SK-N-SH treated with all-trans-retinoic acid at 6 μM for 48 hours (cell line): ENCODE data around the gene TMEM40.
"Not testable (repeated sequence)": the region's sequence is repeated elsewhere in the genome, so short reads cannot be mapped to it uniquely, and the experiment has no call there.

Experiments used
- BACH2 ChIP-seq: fragments of 250-450 bp; sonication (Bioruptor Pico); IDR thresholded peaks from 2 replicates; pipeline ENCODE4 v1.9.0; 2021; ENCODE audit warnings: mild to moderate bottlenecking, borderline replicate concordance
- CSRNP3 ChIP-seq: fragments of 250-450 bp; sonication (Bioruptor Pico); IDR thresholded peaks from 2 replicates; pipeline ENCODE4 v1.5.1; 2021; ENCODE audit warnings: mild to moderate bottlenecking, moderate library complexity
- GLIS3 ChIP-seq: fragments of 250-450 bp; sonication (Bioruptor Pico); IDR thresholded peaks from 2 replicates; pipeline ENCODE4 v1.5.0; 2020; ENCODE audit warnings: mild to moderate bottlenecking, moderate library complexity
- OSR1 ChIP-seq: fragments of 250-450 bp; sonication (Bioruptor Pico); IDR thresholded peaks from 2 replicates; pipeline ENCODE4 v1.8.0; 2022; ENCODE audit warnings: moderate library complexity, mild to moderate bottlenecking, inconsistent platforms
- RARB ChIP-seq: fragments of 250-450 bp; sonication (Bioruptor Pico); IDR thresholded peaks from 2 replicates; pipeline ENCODE4 v1.8.0; 2021; ENCODE audit warnings: mild to moderate bottlenecking, moderate library complexity
- TOX ChIP-seq: fragments of 250-450 bp; sonication (Bioruptor Pico); IDR thresholded peaks from 2 replicates; pipeline ENCODE4 v1.8.0; 2021; ENCODE audit warnings: mild to moderate bottlenecking, moderate library complexity, borderline replicate concordance
- ZFP3 ChIP-seq: fragments of 250-450 bp; sonication (Bioruptor Pico); IDR thresholded peaks from 2 replicates; pipeline ENCODE4 v1.5.0; 2020; ENCODE audit warnings: mild to moderate bottlenecking, moderate library complexity
- ZNF565 ChIP-seq: fragments of 450-650 bp; formaldehyde crosslinking; conservative IDR thresholded peaks from 2 replicates; pipeline ENCODE4 v1.5.0; 2020; ENCODE audit warnings: low read depth, mild to moderate bottlenecking, moderate library complexity
- TF ChIP-seq, protein P1 (sequence below): fragments of 250-450 bp; sonication (Bioruptor Pico); IDR thresholded peaks from 2 replicates; pipeline ENCODE4 v1.8.0; 2020; ENCODE audit warnings: mild to moderate bottlenecking, moderate library complexity, borderline replicate concordance
- TF ChIP-seq, protein P2 (sequence below): fragments of 250-450 bp; sonication (Bioruptor Pico); IDR thresholded peaks from 2 replicates; pipeline ENCODE4 v1.8.0; 2021; ENCODE audit warnings: low read depth, mild to moderate bottlenecking, moderate library complexity, borderline replicate concordance

- not testable (repeated sequence) for TF ChIP-seq TOX, ZNF565, RARB, OSR1, GLIS3, CSRNP3, ZFP3, BACH2 (CRISPR knock-in tag)
- TF ChIP-seq, protein P1, sequence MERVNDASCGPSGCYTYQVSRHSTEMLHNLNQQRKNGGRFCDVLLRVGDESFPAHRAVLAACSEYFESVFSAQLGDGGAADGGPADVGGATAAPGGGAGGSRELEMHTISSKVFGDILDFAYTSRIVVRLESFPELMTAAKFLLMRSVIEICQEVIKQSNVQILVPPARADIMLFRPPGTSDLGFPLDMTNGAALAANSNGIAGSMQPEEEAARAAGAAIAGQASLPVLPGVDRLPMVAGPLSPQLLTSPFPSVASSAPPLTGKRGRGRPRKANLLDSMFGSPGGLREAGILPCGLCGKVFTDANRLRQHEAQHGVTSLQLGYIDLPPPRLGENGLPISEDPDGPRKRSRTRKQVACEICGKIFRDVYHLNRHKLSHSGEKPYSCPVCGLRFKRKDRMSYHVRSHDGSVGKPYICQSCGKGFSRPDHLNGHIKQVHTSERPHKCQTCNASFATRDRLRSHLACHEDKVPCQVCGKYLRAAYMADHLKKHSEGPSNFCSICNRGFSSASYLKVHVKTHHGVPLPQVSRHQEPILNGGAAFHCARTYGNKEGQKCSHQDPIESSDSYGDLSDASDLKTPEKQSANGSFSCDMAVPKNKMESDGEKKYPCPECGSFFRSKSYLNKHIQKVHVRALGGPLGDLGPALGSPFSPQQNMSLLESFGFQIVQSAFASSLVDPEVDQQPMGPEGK (CRISPR knock-in tag) = not testable (repeated sequence)
- TF ChIP-seq, protein P2, sequence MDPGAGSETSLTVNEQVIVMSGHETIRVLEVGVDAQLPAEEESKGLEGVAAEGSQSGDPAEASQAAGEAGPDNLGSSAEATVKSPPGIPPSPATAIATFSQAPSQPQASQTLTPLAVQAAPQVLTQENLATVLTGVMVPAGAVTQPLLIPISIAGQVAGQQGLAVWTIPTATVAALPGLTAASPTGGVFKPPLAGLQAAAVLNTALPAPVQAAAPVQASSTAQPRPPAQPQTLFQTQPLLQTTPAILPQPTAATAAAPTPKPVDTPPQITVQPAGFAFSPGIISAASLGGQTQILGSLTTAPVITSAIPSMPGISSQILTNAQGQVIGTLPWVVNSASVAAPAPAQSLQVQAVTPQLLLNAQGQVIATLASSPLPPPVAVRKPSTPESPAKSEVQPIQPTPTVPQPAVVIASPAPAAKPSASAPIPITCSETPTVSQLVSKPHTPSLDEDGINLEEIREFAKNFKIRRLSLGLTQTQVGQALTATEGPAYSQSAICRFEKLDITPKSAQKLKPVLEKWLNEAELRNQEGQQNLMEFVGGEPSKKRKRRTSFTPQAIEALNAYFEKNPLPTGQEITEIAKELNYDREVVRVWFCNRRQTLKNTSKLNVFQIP = not testable (repeated sequence)
These were observed 57.5 kb downstream of the TMEM40 start for GRCh38 chr3:12701601-12702000.
